Transverse colon (tissue), 4 donors: ENCODE measurements around the gene CELA2A.
"Not testable (repeated sequence)": the region's sequence is repeated elsewhere in the genome, so short reads cannot be mapped to it uniquely, and the experiment has no call there.

Source experiments
- EP300 ChIP-seq: sonication (generic); formaldehyde crosslinking; IDR thresholded peaks from one replicate; pipeline ENCODE4 v1.6.1; 2017; ENCODE audit warnings: antibody characterized with exemption, low read depth
- POLR2A ChIP-seq: fragments of 450-650 bp; IDR thresholded peaks from one replicate; pipeline ENCODE4 v1.6.1; 2016; ENCODE audit warnings: antibody characterized with exemption, mild to moderate bottlenecking, moderate library complexity
- POLR2AphosphoS5 ChIP-seq, 3 donors: sonication (generic); formaldehyde crosslinking; IDR thresholded peaks; one replicate each; pipeline ENCODE4 v1.6.1; 2016; ENCODE audit warnings: antibody characterized with exemption in 3 of 3
- TF ChIP-seq, protein P1 (sequence below), 5 experiments: fragments of 200-600 bp in 3 of 5; fragments of 450-650 bp in 2 of 5; sonication (generic) in 3 of 5; IDR thresholded peaks; 1 replicate in 2 of 5; 2 replicates in 3 of 5; pipeline ENCODE4 v1.5.1; 2016 to 2017; ENCODE audit warnings: antibody characterized with exemption in 5 of 5, inconsistent platforms in 3 of 5, mild to moderate bottlenecking in 2 of 5, moderate library complexity in 1 of 5

- TF ChIP-seq POLR2A; EP300; POLR2AphosphoS5 (IDR thresholded peaks at IDR 0.05): not testable (repeated sequence)
- TF ChIP-seq, protein P1, sequence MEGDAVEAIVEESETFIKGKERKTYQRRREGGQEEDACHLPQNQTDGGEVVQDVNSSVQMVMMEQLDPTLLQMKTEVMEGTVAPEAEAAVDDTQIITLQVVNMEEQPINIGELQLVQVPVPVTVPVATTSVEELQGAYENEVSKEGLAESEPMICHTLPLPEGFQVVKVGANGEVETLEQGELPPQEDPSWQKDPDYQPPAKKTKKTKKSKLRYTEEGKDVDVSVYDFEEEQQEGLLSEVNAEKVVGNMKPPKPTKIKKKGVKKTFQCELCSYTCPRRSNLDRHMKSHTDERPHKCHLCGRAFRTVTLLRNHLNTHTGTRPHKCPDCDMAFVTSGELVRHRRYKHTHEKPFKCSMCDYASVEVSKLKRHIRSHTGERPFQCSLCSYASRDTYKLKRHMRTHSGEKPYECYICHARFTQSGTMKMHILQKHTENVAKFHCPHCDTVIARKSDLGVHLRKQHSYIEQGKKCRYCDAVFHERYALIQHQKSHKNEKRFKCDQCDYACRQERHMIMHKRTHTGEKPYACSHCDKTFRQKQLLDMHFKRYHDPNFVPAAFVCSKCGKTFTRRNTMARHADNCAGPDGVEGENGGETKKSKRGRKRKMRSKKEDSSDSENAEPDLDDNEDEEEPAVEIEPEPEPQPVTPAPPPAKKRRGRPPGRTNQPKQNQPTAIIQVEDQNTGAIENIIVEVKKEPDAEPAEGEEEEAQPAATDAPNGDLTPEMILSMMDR (IDR thresholded peaks at IDR 0.05) = not testable (repeated sequence)
Observed at GRCh38 chr1:15466955-15467625, 10.6 kb downstream of the CELA2A start.
